ENCODE results near the gene LRRC23. TPM values are rescaled to one million over a fixed set of nuclear protein-coding genes. Genes with fewer than 3 reads are reported as not detected.

The LRRC23 gene
- total RNA-seq, 1 experiment from 2014 or later = 8.0 TPM

- Histone ChIP-seq H3K36me3 (ENCODE audit: control insufficient read depth in 1 of 2, insufficient read depth in 2 of 2, low read length in 2 of 2) (peaks cover 63 to 71% of the 10 kb centered on the region in 2 experiments), H2AFZ (ENCODE audit: low read depth, low read length, poor library complexity, severe bottlenecking) (no peak overlapping the region), H3K9me2 (ENCODE audit: insufficient read depth) (no peaks in the 10 kb centered on the region), H3K4me1 (ENCODE audit: control insufficient read depth in 1 of 2, insufficient read depth in 2 of 2, low read length in 2 of 2) (no peaks in the 10 kb centered on the region), H4K20me1 (ENCODE audit: insufficient read depth) (no peaks in the 10 kb centered on the region), H3K4me3 (replicated peaks in 1 of 2; ENCODE audit: low read depth in 1 of 2, low read length in 2 of 2) (no peak overlapping the region), H3K9ac (ENCODE audit: low read length) (no peak overlapping the region), H3K79me2 (ENCODE audit: insufficient read depth, low read length) (peaks cover 5% of the 10 kb centered on the region), H3K27ac (ENCODE audit: low read depth, low read length) (no peak overlapping the region), H3K9me3 (ENCODE audit: control insufficient read depth in 1 of 2, insufficient read depth in 1 of 2, low read depth in 1 of 2, low read length in 2 of 2) (no peaks in the 10 kb centered on the region), H3K27me3 (ENCODE audit: insufficient read depth, low read length) (no peaks in the 10 kb centered on the region), H3K4me2 (ENCODE audit: low read length) (no peak overlapping the region)
- ATAC-seq = no peak
- intact Hi-C loops (cut with micrococcal nuclease) = no loop called here
- no TSS peak for BruUV-seq (replicated peaks)
- DNase-seq (ENCODE audit: low read depth, low spot score) = no peak
- RAD21 ChIA-PET (ENCODE audit: low non-redundant PET in 1 of 2, low total read pairs in 2 of 2, uncharacterized antibody in 2 of 2, unreplicated experiment in 2 of 2) = no interaction called here
- TF ChIP-seq POLR2AphosphoS5 (IDR thresholded peaks at IDR 0.05; ENCODE audit: low read depth, low read length) (no peak), TCF7L2 (IDR thresholded peaks at IDR 0.05; ENCODE audit: borderline replicate concordance, extremely low read depth, insufficient read depth, insufficient read length) (no peak), POLR2A (IDR thresholded peaks at IDR 0.05; ENCODE audit: borderline replicate concordance, extremely low read depth, insufficient read depth, insufficient read length) (no peak), REST (IDR thresholded peaks at IDR 0.05; ENCODE audit: low read depth) (no peak)
- POLR2A ChIA-PET = interaction anchor here (0.5 kb wide), 1 partner anchor 326 kb away, joined by 3 read pairs; the partner anchor contains the start of gene GAPDH
- CTCF ChIA-PET = no interaction called here
Observed at GRCh38 chr12:6860116-6860515, 44.5 kb upstream of the LRRC23 start.

- Histone ChIP-seq H3K4me3 (replicated peaks in 1 of 2; ENCODE audit: low read depth in 1 of 2, low read length in 2 of 2) (no peak overlapping the region), H3K36me3 (ENCODE audit: control insufficient read depth in 1 of 2, insufficient read depth in 2 of 2, low read length in 2 of 2) (peaks cover 60 to 68% of the 10 kb centered on the region in 2 experiments), H2AFZ (ENCODE audit: low read depth, low read length, poor library complexity, severe bottlenecking) (no peak overlapping the region), H3K79me2 (ENCODE audit: insufficient read depth, low read length) (no peaks in the 10 kb centered on the region; the same call in 1 of the 2 replicates), H4K20me1 (ENCODE audit: insufficient read depth) (no peaks in the 10 kb centered on the region), H3K4me2 (ENCODE audit: low read length) (no peak overlapping the region), H3K9me3 (ENCODE audit: control insufficient read depth in 1 of 2, insufficient read depth in 1 of 2, low read depth in 1 of 2, low read length in 2 of 2) (no peaks in the 10 kb centered on the region), H3K9ac (ENCODE audit: low read length) (no peak overlapping the region), H3K27ac (ENCODE audit: low read depth, low read length) (no peak overlapping the region), H3K9me2 (ENCODE audit: insufficient read depth) (no peaks in the 10 kb centered on the region), H3K4me1 (ENCODE audit: control insufficient read depth in 1 of 2, insufficient read depth in 2 of 2, low read length in 2 of 2) (peaks cover 3 to 5% of the 10 kb centered on the region in 2 experiments; a peak in 3 of 4 replicates), H3K27me3 (ENCODE audit: insufficient read depth, low read length) (no peaks in the 10 kb centered on the region)
- BruUV-seq (replicated peaks) = no TSS peak
- DNase-seq (ENCODE audit: low read depth, low spot score) (no peak), ATAC-seq (no peak)
- RAD21 ChIA-PET (ENCODE audit: low non-redundant PET in 1 of 2, low total read pairs in 2 of 2, uncharacterized antibody in 2 of 2, unreplicated experiment in 2 of 2) = no interaction called here
- CTCF ChIA-PET = interaction anchor here (0.7 to 1.0 kb wide), 2 partner anchors 9 to 11 kb away, joined by 3 read pairs; no protein-coding TSS in a partner anchor
- POLR2A ChIA-PET = interaction anchor here (0.9 kb wide), 1 partner anchor 9 kb away, joined by 4 read pairs; the partner anchor contains the start of gene USP5
- intact Hi-C loops (cut with micrococcal nuclease) = no loop called here
- TF ChIP-seq EZH2 (IDR thresholded peaks at IDR 0.05) (no peak), YY1 (IDR thresholded peaks at IDR 0.05; ENCODE audit: extremely low read depth, insufficient replicate concordance, low read depth, low read length) (no peak), EGR1 (IDR thresholded peaks at IDR 0.05; ENCODE audit: low read depth) (no peak), ZBTB33 (IDR thresholded peaks at IDR 0.05; ENCODE audit: extremely low read depth, insufficient replicate concordance, low read length) (no peak), CTCF (IDR thresholded peaks at IDR 0.05 in 2 of 3, conservative IDR thresholded peaks at IDR 0.05 in 1 of 3; ENCODE audit: borderline replicate concordance in 1 of 3, insufficient read depth in 1 of 3, low read depth in 2 of 3, low read length in 2 of 3) (no peak), POLR2A (IDR thresholded peaks at IDR 0.05; ENCODE audit: borderline replicate concordance, extremely low read depth, insufficient read depth, insufficient read length) (no peak), POLR2AphosphoS5 (IDR thresholded peaks at IDR 0.05; ENCODE audit: low read depth, low read length) (no peak), CBX3 (IDR thresholded peaks at IDR 0.05; ENCODE audit: low read depth) (no peak), TCF7L2 (IDR thresholded peaks at IDR 0.05; ENCODE audit: borderline replicate concordance, extremely low read depth, insufficient read depth, insufficient read length) (no peak)
Observed at GRCh38 chr12:6860942-6861341, 43.7 kb upstream of the LRRC23 start.

Measured in HCT116 (cell line).